B cell (primary cell): ENCODE measurements around the gene CAPRIN1. TPM values are rescaled to one million over a fixed set of nuclear protein-coding genes. Genes with fewer than 3 reads are reported as not detected.
"Not testable (repeated sequence)": the region's sequence is repeated elsewhere in the genome, so short reads cannot be mapped to it uniquely, and the experiment has no call there.

Source experiments
- ATAC-seq: fragments of 200-7000 bp; cut with Tn5 transposase; one replicate; pipeline ENCODE4 v1.10.0; 2021; ENCODE audit warnings: low read depth, mild to moderate bottlenecking, moderate number of reproducible peaks, moderate library complexity
- CTCF ChIA-PET: fragments of 350-600 bp; sonication (Branson Sonifier 250); formaldehyde crosslinking; loops from one replicate; lab custom pipeline; 2021; ENCODE audit warnings: antibody characterized with exemption, inconsistent platforms; lab: Charles Lee
- POLR2A ChIA-PET: fragments of 350-600 bp; sonication (Branson Sonifier 250); formaldehyde crosslinking; loops from one replicate; lab custom pipeline; 2021; ENCODE audit warnings: antibody characterized with exemption; lab: Charles Lee
- DNase-seq: peaks from one replicate; pipeline ENCODE4 v3.0.0; 2013
- H2AFZ ChIP-seq: 2 replicates; pipeline ENCODE4 v1.6.1; 2012; ENCODE audit warnings: mild to moderate bottlenecking, low read depth, low read length; ENCODE audit not compliant: insufficient read depth, poor library complexity, severe bottlenecking
- H3K27ac ChIP-seq, 2 donors: 1 replicate in 1 of 2; 2 replicates in 1 of 2; pipeline ENCODE4 v1.5.1; 2012 to 2013; ENCODE audit warnings: low read length in 2 of 2, mild to moderate bottlenecking in 2 of 2, moderate library complexity in 1 of 2
- H3K27me3 ChIP-seq, 4 experiments: fragments of 200-600 bp in 1 of 4; sonication (generic) in 1 of 4; replicated peaks in 1 of 4; 1 replicate in 2 of 4; 2 replicates in 2 of 4; pipeline versions ENCODE4 v1.6.1 to v1.7.0; 2013 to 2016; ENCODE audit warnings: low read length in 3 of 4, mild to moderate bottlenecking in 2 of 4, mixed read lengths in 1 of 4, moderate library complexity in 1 of 4; ENCODE audit not compliant: insufficient read depth in 4 of 4, control insufficient read depth in 3 of 4; ENCODE audit errors: control extremely low read depth in 1 of 4
- H3K36me3 ChIP-seq, 2 experiments: replicated peaks in 1 of 2; 1 replicate in 1 of 2; 2 replicates in 1 of 2; pipeline versions ENCODE4 v1.6.1 to v1.7.1; 2013; ENCODE audit warnings: low read length in 1 of 2; ENCODE audit not compliant: insufficient read depth in 2 of 2, control insufficient read depth in 1 of 2; ENCODE audit errors: control extremely low read depth in 1 of 2, extremely low read depth in 1 of 2
- H3K4me1 ChIP-seq, 2 donors: fragments of 200-600 bp in 1 of 2; sonication (generic) in 1 of 2; 1 replicate in 1 of 2; 2 replicates in 1 of 2; pipeline versions ENCODE4 v1.5.1 to v1.6.1; 2013 to 2017; ENCODE audit warnings: low read length in 2 of 2; ENCODE audit not compliant: control insufficient read depth in 2 of 2, insufficient read depth in 2 of 2
- H3K4me2 ChIP-seq: replicated peaks from 2 replicates; pipeline ENCODE3; 2012; ENCODE audit warnings: mild to moderate bottlenecking, low read depth, low read length; ENCODE audit not compliant: poor library complexity, severe bottlenecking
- H3K4me3 ChIP-seq, 5 experiments: fragments of 200-600 bp in 1 of 5; sonication (generic) in 1 of 5; 1 replicate in 3 of 5; 2 replicates in 2 of 5; pipeline versions ENCODE4 v1.5.1 to v1.7.0; 2011 to 2016; ENCODE audit warnings: low read length in 4 of 5, mild to moderate bottlenecking in 4 of 5, low read depth in 2 of 5, control low read depth in 1 of 5, moderate library complexity in 1 of 5; ENCODE audit not compliant: insufficient read depth in 1 of 5; ENCODE audit errors: control extremely low read depth in 1 of 5, extremely low read depth in 1 of 5
- H3K79me2 ChIP-seq: fragments of 200-600 bp; sonication (generic); one replicate; pipeline ENCODE4 v1.6.0; 2016; ENCODE audit warnings: low read length; ENCODE audit not compliant: control insufficient read depth, insufficient read depth
- H3K9ac ChIP-seq: fragments of 200-600 bp; sonication (generic); 2 replicates; pipeline ENCODE4 v1.6.1; 2017; ENCODE audit warnings: mild to moderate bottlenecking, low read length, moderate library complexity
- H3K9me3 ChIP-seq, 3 donors: one replicate each; pipeline versions ENCODE4 v1.6.1 to v1.7.1; 2013; ENCODE audit warnings: low read length in 2 of 3; ENCODE audit not compliant: control insufficient read depth in 2 of 3, insufficient read depth in 1 of 3; ENCODE audit errors: control extremely low read depth in 1 of 3
- H4K20me1 ChIP-seq: 2 replicates; pipeline ENCODE4 v1.6.0; 2012; ENCODE audit warnings: mild to moderate bottlenecking, low read length; ENCODE audit not compliant: insufficient read depth, control insufficient read depth, poor library complexity, severe bottlenecking
- H3K27ac Mint-ChIP-seq: one replicate; pipeline ENCODE4 v1.8.0; 2021; ENCODE audit warnings: mixed read lengths
- H3K27me3 Mint-ChIP-seq: one replicate; pipeline ENCODE4 v1.8.0; 2021; ENCODE audit warnings: mixed read lengths
- H3K4me1 Mint-ChIP-seq: one replicate; pipeline ENCODE4 v1.8.0; 2021; ENCODE audit warnings: mixed read lengths
- H3K4me3 Mint-ChIP-seq: one replicate; pipeline ENCODE4 v1.8.0; 2021; ENCODE audit warnings: mixed read lengths
- H3K9me3 Mint-ChIP-seq: one replicate; pipeline ENCODE4 v1.8.0; 2022; ENCODE audit warnings: mixed read lengths; ENCODE audit not compliant: insufficient read depth
- CTCF ChIP-seq: fragments of 200-600 bp; IDR thresholded peaks from one replicate; pipeline ENCODE4 v1.8.0; 2022; ENCODE audit warnings: antibody characterized with exemption, mild to moderate bottlenecking
- EZH2 ChIP-seq: IDR thresholded peaks from 2 replicates; pipeline ENCODE4 v1.6.1; 2012; ENCODE audit warnings: borderline replicate concordance, low read depth, mild to moderate bottlenecking, moderate library complexity, low read length; ENCODE audit not compliant: insufficient read depth, poor library complexity, severe bottlenecking
- WGBS: methylation state at CpG from one replicate; pipeline ENCODE4 v1.1.5; 2013; ENCODE audit warnings: missing lambda C conversion rate; ENCODE audit not compliant: insufficient coverage; 5-methylcytosine and 5-hydroxymethylcytosine counted together
- intact Hi-C: fragments of 100-400 bp; cut with micrococcal nuclease; formaldehyde crosslinking; loops from one replicate; pipeline ENCODE4 v1.10.0; 2022
- polyA plus RNA-seq: library from polyadenylated mRNA; depleted of rRNA; stranded (reverse); fragments of >200 nt; gene quantifications from 2 replicates; pipeline ENCODE4 v1.2.3, GENCODE V29; 2012
- total RNA-seq, 2 donors: library from RNA; stranded (reverse); fragments of 120-200 nt in 1 of 2; gene quantifications; 1 replicate in 1 of 2; 2 replicates in 1 of 2; pipeline versions ENCODE4 v1.2.3 to v1.2.4, GENCODE V29; 2013 to 2022

Gene CAPRIN1
- total and polyA plus RNA-seq, 2 donors (not counting 1 experiment from before 2014, with no cell fraction given): 31.7 to 133 TPM

- DNase-seq, H2AFZ ChIP-seq, H3K4me3 Mint-ChIP-seq, H3K9ac ChIP-seq, H3K27me3 Mint-ChIP-seq, H3K27ac Mint-ChIP-seq, intact Hi-C loops, H3K9me3 ChIP-seq, ATAC-seq, H3K4me2 ChIP-seq, H3K9me3 Mint-ChIP-seq, H3K27ac ChIP-seq, H3K4me3 ChIP-seq, H3K27me3 ChIP-seq: not testable (repeated sequence)
- 94% methylated on average over 3 of the region's 8 CpGs for WGBS
- Histone ChIP-seq H3K79me2 (peaks cover 78% of the 10 kb centered on the region), H3K4me1 (peaks cover 14 to 17% of the 10 kb centered on the region in 2 donors), H3K36me3 (peaks cover 5 to 50% of the 10 kb centered on the region in 2 experiments), H4K20me1 (peaks cover 78% of the 10 kb centered on the region)
- ChIA-PET POLR2A (interaction anchor here (1.5 kb wide), 1 partner anchor 14 kb away, joined by 3 read pairs; no protein-coding TSS in a partner anchor), CTCF (interaction anchor here (0.9 kb wide), 1 partner anchor 74 kb away, joined by 3 read pairs; no protein-coding TSS in a partner anchor)
- H3K4me1 Mint-ChIP-seq: peaks cover 34% of the 10 kb centered on the region
These were observed 19.8 kb downstream of the CAPRIN1 start for GRCh38 chr11:34071306-34071705.

- H3K79me2 ChIP-seq: peaks cover 71% of the 10 kb centered on the region
These were observed 20.5 kb downstream of the CAPRIN1 start for GRCh38 chr11:34072041-34072440.

More at GRCh38 chr11:34072041-34072440, 20.5 kb downstream of the CAPRIN1 start:
- H3K4me3 Mint-ChIP-seq: no peak overlapping the region
- peaks cover 5 to 58% of the 10 kb centered on the region in 2 experiments for H3K36me3 ChIP-seq
- intact Hi-C loops: no loop called here
- H2AFZ ChIP-seq: no peak overlapping the region
- H3K9ac ChIP-seq: no peak overlapping the region
- no peaks in the 10 kb centered on the region for H3K27me3 ChIP-seq
- H3K9me3 Mint-ChIP-seq: no peaks in the 10 kb centered on the region
- H3K27ac ChIP-seq: no peak overlapping the region
- CTCF ChIA-PET: no interaction called here
- POLR2A ChIA-PET: interaction anchor here (1.1 to 1.5 kb wide), 2 partner anchors 14 to 34 kb away, joined by 3 read pairs; no protein-coding TSS in a partner anchor
- H4K20me1 ChIP-seq: peaks cover 76% of the 10 kb centered on the region
- ATAC-seq: no peak
- H3K4me3 ChIP-seq: no peak overlapping the region
- no CpG with 5 or more reads among the region's 3 CpGs for whole genome bisulfite sequencing
- peaks cover 30% of the 10 kb centered on the region for H3K4me1 Mint-ChIP-seq
- no peak overlapping the region for H3K27ac Mint-ChIP-seq
- no peaks in the 10 kb centered on the region for H3K9me3 ChIP-seq
- H3K4me2 ChIP-seq: no peak overlapping the region
- DNase-seq: no peak
- H3K27me3 Mint-ChIP-seq: no peaks in the 10 kb centered on the region
- peaks cover 11 to 12% of the 10 kb centered on the region in 2 donors for H3K4me1 ChIP-seq
- no peak for TF ChIP-seq EZH2
- TF ChIP-seq CTCF: no peak
